IPS-15b (cell line): Measurements from ENCODE around the gene FAM114A2.

Experiments
- H3K27me3 ChIP-seq: one replicate; pipeline ENCODE4 v1.6.1; 2013; ENCODE audit warnings: low read length; ENCODE audit not compliant: control insufficient read depth, insufficient read depth
- H3K36me3 ChIP-seq: one replicate; pipeline ENCODE4 v1.6.1; 2013; ENCODE audit warnings: low read length; ENCODE audit not compliant: control insufficient read depth, insufficient read depth
- H3K4me1 ChIP-seq: one replicate; pipeline ENCODE4 v1.6.1; 2013; ENCODE audit warnings: mild to moderate bottlenecking, low read length; ENCODE audit not compliant: control insufficient read depth, insufficient read depth
- H3K4me3 ChIP-seq: one replicate; pipeline ENCODE4 v1.5.1; 2013; ENCODE audit warnings: low read depth, low read length
- H3K9ac ChIP-seq: one replicate; pipeline ENCODE4 v1.6.1; 2013; ENCODE audit warnings: low read depth, mild to moderate bottlenecking, low read length
- H3K9me3 ChIP-seq: one replicate; pipeline ENCODE4 v1.6.1; 2013; ENCODE audit warnings: mild to moderate bottlenecking, low read length; ENCODE audit not compliant: control insufficient read depth, insufficient read depth

FAM114A2 gene

GRCh38 chr5:153959134-153959957 is 79.4 kb downstream of the FAM114A2 start:
- H3K9me3 ChIP-seq = no peaks in the 10 kb centered on the region
- H3K4me1 ChIP-seq = peaks cover 17% of the 10 kb centered on the region
- no peak overlapping the region for H3K9ac ChIP-seq
- no peak overlapping the region for H3K4me3 ChIP-seq
- H3K36me3 ChIP-seq = no peaks in the 10 kb centered on the region
- H3K27me3 ChIP-seq = no peaks in the 10 kb centered on the region

DNA sequence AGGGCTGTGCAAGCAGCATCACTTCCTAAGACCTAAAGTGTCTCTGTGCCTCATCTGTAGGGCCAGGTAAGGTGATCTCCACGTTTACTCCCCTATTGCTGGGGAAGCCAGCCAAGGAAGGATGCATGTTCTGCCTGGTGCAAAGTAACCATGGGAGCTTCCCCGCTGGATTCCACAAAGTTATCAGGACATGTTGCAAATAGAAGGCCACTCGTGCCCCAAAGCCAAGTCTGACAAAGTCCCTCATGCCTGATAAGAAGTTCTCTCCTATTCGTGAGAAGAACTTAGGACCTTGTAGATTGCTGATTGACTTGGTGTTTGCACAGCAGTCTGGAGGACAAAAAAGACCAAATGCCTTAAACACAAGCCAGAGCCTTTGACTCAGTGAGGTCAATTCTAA is 81.5 kb downstream of the FAM114A2 start:
- H3K9ac ChIP-seq = no peak overlapping the region
- no peaks in the 10 kb centered on the region for H3K9me3 ChIP-seq
- no peaks in the 10 kb centered on the region for H3K27me3 ChIP-seq
- peaks cover 12% of the 10 kb centered on the region for H3K4me1 ChIP-seq
- H3K36me3 ChIP-seq = no peaks in the 10 kb centered on the region
- H3K4me3 ChIP-seq = no peak overlapping the region

DNA sequence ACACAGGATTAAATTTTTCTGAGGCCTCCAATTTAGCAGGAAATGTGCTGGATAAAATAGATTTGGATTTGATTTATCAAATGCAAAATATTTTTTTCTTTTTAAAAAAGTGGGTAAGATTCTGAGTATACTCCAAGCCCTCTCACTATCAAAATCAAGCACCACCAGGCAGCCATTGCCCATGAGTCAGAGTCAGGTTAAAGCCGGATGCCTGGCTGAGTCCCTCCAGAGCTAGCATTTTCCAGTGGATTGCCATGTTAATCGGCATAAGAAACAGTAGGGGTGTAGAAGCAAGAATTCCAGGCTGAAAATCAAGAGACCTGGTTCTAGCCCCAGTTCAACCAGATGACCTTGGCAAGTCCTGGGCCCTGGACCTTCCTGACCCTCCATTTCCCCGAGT is 85.3 kb downstream of the FAM114A2 start:
- no peaks in the 10 kb centered on the region for H3K9me3 ChIP-seq
- no peak overlapping the region for H3K4me3 ChIP-seq
- H3K9ac ChIP-seq = no peak overlapping the region
- H3K36me3 ChIP-seq = no peaks in the 10 kb centered on the region
- no peaks in the 10 kb centered on the region for H3K27me3 ChIP-seq
- H3K4me1 ChIP-seq = no peaks in the 10 kb centered on the region

- Histone ChIP-seq H3K9me3 (no peaks in the 10 kb centered on the region), H3K4me1 (no peaks in the 10 kb centered on the region), H3K9ac (no peak overlapping the region), H3K27me3 (no peaks in the 10 kb centered on the region), H3K4me3 (no peak overlapping the region), H3K36me3 (no peaks in the 10 kb centered on the region)
Measured at GRCh38 chr5:153952893-153953292, 85.8 kb downstream of the FAM114A2 start.

- Histone ChIP-seq H3K9ac (no peak overlapping the region), H3K9me3 (no peaks in the 10 kb centered on the region), H3K4me3 (no peak overlapping the region), H3K36me3 (no peaks in the 10 kb centered on the region), H3K4me1 (no peaks in the 10 kb centered on the region), H3K27me3 (no peaks in the 10 kb centered on the region)
Measured at GRCh38 chr5:153952057-153952456, 86.7 kb downstream of the FAM114A2 start.

GRCh38 chr5:153941265-153941664 is 97.4 kb downstream of the FAM114A2 start:
- Histone ChIP-seq H3K36me3 (no peaks in the 10 kb centered on the region), H3K9me3 (peaks cover 25% of the 10 kb centered on the region), H3K4me3 (no peak overlapping the region), H3K9ac (no peak overlapping the region), H3K27me3 (no peaks in the 10 kb centered on the region), H3K4me1 (no peaks in the 10 kb centered on the region)
